ENCODE measurements around the gene INO80. TPM values are rescaled to one million over a fixed set of nuclear protein-coding genes. Genes with fewer than 3 reads are reported as not detected.

Gene INO80
- total and polyA plus RNA-seq, 2 donors (not counting 3 experiments of a cell fraction or from before 2014, with no cell fraction given): 5.7 to 29.1 TPM

DNA sequence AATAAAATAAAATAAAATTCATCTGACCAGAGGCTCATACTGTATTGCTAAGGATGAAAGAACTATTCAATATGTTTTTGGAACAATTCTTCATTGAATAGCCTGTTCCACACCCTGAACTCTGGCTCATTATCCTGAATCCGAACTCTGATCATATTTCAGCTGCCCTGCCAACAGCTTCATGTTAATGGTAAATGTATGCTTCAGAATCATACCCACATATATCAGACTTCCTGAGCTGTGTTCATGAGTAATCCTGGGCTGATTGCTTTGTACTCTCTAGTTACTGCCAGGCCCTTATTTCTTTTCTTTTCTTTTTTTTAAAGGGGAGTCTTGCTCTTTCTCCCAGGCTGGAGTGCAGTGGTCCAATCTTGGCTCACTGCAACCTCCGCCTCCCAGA is 11.8 kb downstream of the INO80 start:
- no TSS peak for BruUV-seq (replicated peaks)
- H2AFZ ChIP-seq (ENCODE audit: low read depth, low read length): no peak overlapping the region
- H3K27me3 ChIP-seq (ENCODE audit: control insufficient read depth in 2 of 2, insufficient read depth in 2 of 2, low read length in 2 of 2): no peaks in the 10 kb centered on the region
- intact Hi-C loops (cut with micrococcal nuclease): loop anchor here (1.0 kb wide), 1 partner anchor 12 kb away; the partner anchor contains the start of gene INO80
- dilution Hi-C loops (cut with MboI; ENCODE audit: extremely low pct_ligation_motif_present, low sequenced_read_pairs): no loop called here
- peaks cover 2% of the 10 kb centered on the region for H3K4me1 ChIP-seq (ENCODE audit: control insufficient read depth, extremely low read depth, insufficient read depth, low read length)
- H3K79me2 ChIP-seq (ENCODE audit: control insufficient read depth, insufficient read depth, low read length): peaks cover 87% of the 10 kb centered on the region
- CTCF ChIA-PET: interaction anchor here (0.5 to 1.0 kb wide), 5 partner anchors 8 to 1851 kb away, joined by 3 to 4 read pairs (median 3); no protein-coding TSS in a partner anchor
- no peaks in the 10 kb centered on the region for H4K20me1 ChIP-seq (replicated peaks; ENCODE audit: control insufficient read depth, extremely low read depth, insufficient read depth, low read length)
- DNase-seq (ENCODE audit: low read depth, low spot score): peak; percentile 70
- no peak overlapping the region for H3K9ac ChIP-seq (replicated peaks; ENCODE audit: extremely low read depth, insufficient read depth, low read length)
- peaks cover 0 to 3% of the 10 kb centered on the region in 2 experiments for H3K36me3 ChIP-seq (ENCODE audit: control insufficient read depth in 2 of 2, extremely low read depth in 1 of 2, insufficient read depth in 2 of 2, low read length in 2 of 2)
- POLR2A ChIA-PET: interaction anchor here (0.7 to 1.1 kb wide), 3 partner anchors 12 to 174 kb away, joined by 3 to 13 read pairs (median 5); partner anchors contain the start of gene INO80
- H3K4me2 ChIP-seq (ENCODE audit: insufficient read depth, low read length): no peak overlapping the region
- no peak overlapping the region for H3K27ac ChIP-seq (ENCODE audit: insufficient read depth, low read depth, low read length)
- H3K9me1 ChIP-seq (replicated peaks; ENCODE audit: control insufficient read depth, extremely low read depth, insufficient read depth, low read length): no peaks in the 10 kb centered on the region
- no peak overlapping the region for H3K4me3 ChIP-seq (replicated peaks in 1 of 3; ENCODE audit: insufficient read depth in 1 of 3, low read depth in 1 of 3, low read length in 3 of 3)
- FAIRE-seq: peak; percentile 78
- TF ChIP-seq FOS (IDR thresholded peaks at IDR 0.05; ENCODE audit: borderline replicate concordance, insufficient read depth, low read length) (peak; percentile 21), POLR2A (IDR thresholded peaks at IDR 0.05; ENCODE audit: low read depth, low read length) (no peak), MYC (IDR thresholded peaks at IDR 0.05; ENCODE audit: low read depth, low read length) (no peak), EZH2 (IDR thresholded peaks at IDR 0.05; ENCODE audit: borderline replicate concordance, low read depth, low read length, severe bottlenecking) (no peak)
- TF ChIP-seq, protein P1, sequence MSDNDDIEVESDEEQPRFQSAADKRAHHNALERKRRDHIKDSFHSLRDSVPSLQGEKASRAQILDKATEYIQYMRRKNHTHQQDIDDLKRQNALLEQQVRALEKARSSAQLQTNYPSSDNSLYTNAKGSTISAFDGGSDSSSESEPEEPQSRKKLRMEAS (IDR thresholded peaks at IDR 0.05; ENCODE audit: insufficient read depth, insufficient read length): no peak
- no peaks in the 10 kb centered on the region for H3K9me3 ChIP-seq (replicated peaks; ENCODE audit: control insufficient read depth, insufficient read depth, low read length)

DNA sequence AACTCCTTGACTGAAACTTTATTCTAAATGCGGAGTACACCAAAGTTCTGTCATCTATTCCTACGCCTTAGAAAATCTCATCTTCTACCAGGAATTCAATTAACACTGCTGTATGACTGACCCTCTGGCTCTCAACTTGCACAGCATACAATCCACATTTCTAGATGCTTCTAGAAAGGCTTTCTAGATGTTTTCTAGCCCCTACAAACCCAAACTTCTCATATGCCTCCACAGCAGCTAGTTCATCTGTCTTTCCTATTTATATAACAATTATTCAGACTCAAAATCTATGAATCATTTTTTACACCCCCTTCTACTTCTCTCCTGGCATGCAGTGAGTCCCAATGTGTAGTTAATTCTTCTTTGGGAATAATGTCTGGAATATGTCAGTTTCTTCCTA is 13.2 kb downstream of the INO80 start:
- intact Hi-C loops (cut with micrococcal nuclease) (no loop called here), dilution Hi-C loops (cut with MboI; ENCODE audit: extremely low pct_ligation_motif_present, low sequenced_read_pairs) (no loop called here)
- H3K27me3 ChIP-seq (ENCODE audit: control insufficient read depth in 2 of 2, insufficient read depth in 2 of 2, low read length in 2 of 2): no peaks in the 10 kb centered on the region
- H3K4me3 ChIP-seq (replicated peaks in 1 of 3; ENCODE audit: insufficient read depth in 1 of 3, low read depth in 1 of 3, low read length in 3 of 3): no peak overlapping the region
- peaks cover 87% of the 10 kb centered on the region for H3K79me2 ChIP-seq (ENCODE audit: control insufficient read depth, insufficient read depth, low read length)
- TF ChIP-seq POLR2AphosphoS5 (IDR thresholded peaks at IDR 0.05; ENCODE audit: insufficient read depth, low read depth, low read length) (no peak), GATA2 (IDR thresholded peaks at IDR 0.05; ENCODE audit: insufficient read depth, insufficient read length, low read depth, low read length) (no peak), EZH2 (IDR thresholded peaks at IDR 0.05; ENCODE audit: borderline replicate concordance, low read depth, low read length, severe bottlenecking) (no peak), JUN (IDR thresholded peaks at IDR 0.05; ENCODE audit: borderline replicate concordance, insufficient read depth, insufficient read length, low read depth) (no peak), POLR2A (IDR thresholded peaks at IDR 0.05; ENCODE audit: low read depth, low read length) (no peak), FOS (IDR thresholded peaks at IDR 0.05; ENCODE audit: borderline replicate concordance, insufficient read depth, low read length) (no peak), MYC (IDR thresholded peaks at IDR 0.05; ENCODE audit: low read depth, low read length) (no peak)
- TF ChIP-seq, protein P2, sequence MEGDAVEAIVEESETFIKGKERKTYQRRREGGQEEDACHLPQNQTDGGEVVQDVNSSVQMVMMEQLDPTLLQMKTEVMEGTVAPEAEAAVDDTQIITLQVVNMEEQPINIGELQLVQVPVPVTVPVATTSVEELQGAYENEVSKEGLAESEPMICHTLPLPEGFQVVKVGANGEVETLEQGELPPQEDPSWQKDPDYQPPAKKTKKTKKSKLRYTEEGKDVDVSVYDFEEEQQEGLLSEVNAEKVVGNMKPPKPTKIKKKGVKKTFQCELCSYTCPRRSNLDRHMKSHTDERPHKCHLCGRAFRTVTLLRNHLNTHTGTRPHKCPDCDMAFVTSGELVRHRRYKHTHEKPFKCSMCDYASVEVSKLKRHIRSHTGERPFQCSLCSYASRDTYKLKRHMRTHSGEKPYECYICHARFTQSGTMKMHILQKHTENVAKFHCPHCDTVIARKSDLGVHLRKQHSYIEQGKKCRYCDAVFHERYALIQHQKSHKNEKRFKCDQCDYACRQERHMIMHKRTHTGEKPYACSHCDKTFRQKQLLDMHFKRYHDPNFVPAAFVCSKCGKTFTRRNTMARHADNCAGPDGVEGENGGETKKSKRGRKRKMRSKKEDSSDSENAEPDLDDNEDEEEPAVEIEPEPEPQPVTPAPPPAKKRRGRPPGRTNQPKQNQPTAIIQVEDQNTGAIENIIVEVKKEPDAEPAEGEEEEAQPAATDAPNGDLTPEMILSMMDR (IDR thresholded peaks at IDR 0.05; ENCODE audit: extremely low read depth in 1 of 2, insufficient read depth in 1 of 2, low read depth in 1 of 2, low read length in 2 of 2): no peak
- TF ChIP-seq, protein P1 (IDR thresholded peaks at IDR 0.05; ENCODE audit: insufficient read depth, insufficient read length): no peak
- no peak overlapping the region for H3K4me2 ChIP-seq (ENCODE audit: insufficient read depth, low read length)
- DNase-seq (ENCODE audit: low read depth, low spot score): no peak
- ChIA-PET POLR2A (no interaction called here), CTCF (no interaction called here)
- no peak for FAIRE-seq
- H2AFZ ChIP-seq (ENCODE audit: low read depth, low read length): no peak overlapping the region
- H4K20me1 ChIP-seq (replicated peaks; ENCODE audit: control insufficient read depth, extremely low read depth, insufficient read depth, low read length): no peaks in the 10 kb centered on the region
- no peaks in the 10 kb centered on the region for H3K9me1 ChIP-seq (replicated peaks; ENCODE audit: control insufficient read depth, extremely low read depth, insufficient read depth, low read length)
- H3K27ac ChIP-seq (ENCODE audit: insufficient read depth, low read depth, low read length): no peak overlapping the region
- BruUV-seq (replicated peaks): no TSS peak
- peaks cover 2% of the 10 kb centered on the region for H3K4me1 ChIP-seq (ENCODE audit: control insufficient read depth, extremely low read depth, insufficient read depth, low read length)
- H3K9me3 ChIP-seq (replicated peaks; ENCODE audit: control insufficient read depth, insufficient read depth, low read length): no peaks in the 10 kb centered on the region
- H3K9ac ChIP-seq (replicated peaks; ENCODE audit: extremely low read depth, insufficient read depth, low read length): no peak overlapping the region
- no peaks in the 10 kb centered on the region for H3K36me3 ChIP-seq (ENCODE audit: control insufficient read depth in 2 of 2, extremely low read depth in 1 of 2, insufficient read depth in 2 of 2, low read length in 2 of 2)

Data from endothelial cell of umbilical vein (primary cell).